Right lung (tissue), 10 donors: ENCODE data around the gene PHLDB3. TPM values are rescaled to one million over a fixed set of nuclear protein-coding genes. Genes with fewer than 3 reads are reported as not detected.
"Not testable (repeated sequence)": the region's sequence is repeated elsewhere in the genome, so short reads cannot be mapped to it uniquely, and the experiment has no call there.

Experiments
- DNase-seq, 2 donors: peaks; one replicate each; pipeline ENCODE4 v3.0.0-alpha.2; 2013
- long read RNA-seq, 8 donors: transcript quantifications; one replicate each; lab custom pipeline, GENCODE V29; 2026
- polyA plus RNA-seq, 5 donors: library from polyadenylated mRNA; unstranded; fragments of 120-200 nt; gene quantifications; one replicate each; pipeline versions ENCODE4 v1.2.1 to v1.2.3, GENCODE V29; 2013; ENCODE audit warnings: inconsistent platforms in 1 of 5, low replicate concordance in 1 of 5; ENCODE audit not compliant: insufficient read length in 5 of 5, insufficient read depth in 1 of 5

The PHLDB3 gene
- 10 to 100 TPM in 3 of 5 donors, 1 to 10 TPM in 2; 7.3 to 13.7 (median 11.5) TPM for polyA plus RNA-seq
- long read RNA-seq, donor 1, result 0 reads
- long read RNA-seq, donor 2, result 0 reads
- long read RNA-seq, donor 3, result 0 reads
- long read RNA-seq, donor 4, result 0 reads
- long read RNA-seq, donor 5, result 0 reads
- long read RNA-seq, donor 6, result 0 reads
- long read RNA-seq, donor 7, result 0 reads
- long read RNA-seq, donor 8, result 0 reads

DNA sequence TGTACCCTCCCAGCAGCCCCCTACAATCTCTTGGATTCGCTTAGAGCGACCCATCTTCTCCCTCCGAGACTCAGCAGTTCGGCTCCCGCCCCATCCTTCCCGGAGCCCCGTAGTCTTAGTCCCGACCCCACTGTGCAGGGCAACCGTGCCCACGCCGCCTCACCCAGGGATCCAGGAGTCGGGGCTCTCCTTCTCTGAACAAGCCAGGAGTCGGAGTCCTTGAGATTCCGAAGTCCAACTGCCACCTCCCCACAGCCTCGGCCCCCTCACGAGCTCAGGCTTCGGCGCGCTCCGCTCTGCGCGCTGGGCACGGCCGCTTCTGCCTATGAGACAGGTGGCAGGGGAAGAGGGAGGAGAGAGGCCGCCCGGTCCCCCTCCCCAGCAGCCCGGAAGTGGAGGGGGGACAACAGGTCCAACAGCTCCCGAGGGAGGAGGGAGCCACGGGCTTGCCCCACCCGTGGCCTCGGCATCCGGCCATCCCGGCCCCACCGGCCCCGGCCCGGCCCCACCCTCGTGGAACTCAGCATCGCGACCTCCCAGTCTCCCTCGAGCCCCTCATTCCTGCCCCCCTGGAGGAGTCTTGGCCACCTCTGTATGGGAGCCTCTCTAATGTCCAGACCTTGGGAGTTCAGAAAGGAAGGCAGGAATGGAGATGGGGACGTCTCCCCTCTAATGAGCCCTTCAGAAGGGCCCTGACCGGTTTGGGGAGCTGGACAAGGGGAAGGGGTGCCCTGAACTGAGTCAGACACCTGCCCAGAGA, at the start of gene PHLDB3:
TSS of gene PHLDB3 (minus strand) at position 321 of the 760 bp plus-strand sequence. CDS start 628 bp downstream, outside the sequence.
- no peak for DNase-seq

DNA sequence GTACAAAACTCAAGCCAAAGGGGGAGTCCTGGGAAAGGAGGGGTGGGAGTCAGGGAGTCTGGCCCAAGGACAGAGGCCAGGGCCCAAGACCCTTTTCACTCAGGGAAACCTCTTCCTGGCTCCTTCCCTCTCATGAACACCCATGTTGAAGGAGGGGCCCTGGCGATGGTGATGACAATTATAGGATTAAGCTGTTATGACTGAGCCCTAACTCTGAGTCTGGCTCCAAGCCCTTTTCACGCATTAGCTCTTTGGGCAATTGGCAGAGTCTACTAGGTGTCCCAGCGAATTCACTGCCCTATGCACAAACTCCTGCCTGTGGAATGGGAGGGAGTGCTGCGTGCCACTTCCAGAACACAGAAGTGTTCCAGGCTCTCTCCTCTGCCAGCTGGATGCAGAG, 49.1 kb upstream of the PHLDB3 start:
- no peak for DNase-seq

DNA sequence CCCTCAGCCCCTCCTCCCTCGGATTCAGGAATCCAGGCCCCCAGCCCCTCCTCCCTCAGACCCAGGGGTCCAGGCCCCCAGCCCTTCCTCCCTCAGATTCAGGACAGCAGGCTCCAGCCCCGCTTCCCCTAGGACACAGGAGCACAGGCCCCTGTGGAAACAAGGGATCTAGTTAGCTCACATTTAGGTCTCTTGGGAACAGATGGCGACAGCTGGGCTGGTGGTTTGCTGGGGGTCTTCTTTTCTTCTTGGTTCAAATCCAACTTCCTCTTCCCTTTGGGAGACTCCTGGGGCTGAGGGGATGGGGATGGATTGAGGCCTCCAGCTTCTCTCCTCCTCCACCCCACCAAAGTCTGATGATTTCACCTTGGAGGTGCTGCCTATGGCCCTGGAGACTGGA, 48.1 kb upstream of the PHLDB3 start:
- no peak for DNase-seq

DNA sequence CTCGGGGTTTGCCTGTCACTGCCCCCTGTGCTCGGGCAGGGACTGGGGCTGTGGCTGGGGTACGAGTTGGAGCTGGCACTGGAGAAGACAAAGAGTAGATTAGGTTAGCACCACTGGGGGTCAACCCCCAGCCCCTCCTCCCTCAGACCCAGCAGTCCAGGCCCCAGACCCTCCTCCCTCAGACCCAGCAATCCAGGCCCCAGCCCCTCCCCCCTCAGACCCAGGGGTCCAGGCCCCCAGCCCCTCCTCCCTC, 47.6 kb upstream of the PHLDB3 start:
- no peak for DNase-seq

DNA sequence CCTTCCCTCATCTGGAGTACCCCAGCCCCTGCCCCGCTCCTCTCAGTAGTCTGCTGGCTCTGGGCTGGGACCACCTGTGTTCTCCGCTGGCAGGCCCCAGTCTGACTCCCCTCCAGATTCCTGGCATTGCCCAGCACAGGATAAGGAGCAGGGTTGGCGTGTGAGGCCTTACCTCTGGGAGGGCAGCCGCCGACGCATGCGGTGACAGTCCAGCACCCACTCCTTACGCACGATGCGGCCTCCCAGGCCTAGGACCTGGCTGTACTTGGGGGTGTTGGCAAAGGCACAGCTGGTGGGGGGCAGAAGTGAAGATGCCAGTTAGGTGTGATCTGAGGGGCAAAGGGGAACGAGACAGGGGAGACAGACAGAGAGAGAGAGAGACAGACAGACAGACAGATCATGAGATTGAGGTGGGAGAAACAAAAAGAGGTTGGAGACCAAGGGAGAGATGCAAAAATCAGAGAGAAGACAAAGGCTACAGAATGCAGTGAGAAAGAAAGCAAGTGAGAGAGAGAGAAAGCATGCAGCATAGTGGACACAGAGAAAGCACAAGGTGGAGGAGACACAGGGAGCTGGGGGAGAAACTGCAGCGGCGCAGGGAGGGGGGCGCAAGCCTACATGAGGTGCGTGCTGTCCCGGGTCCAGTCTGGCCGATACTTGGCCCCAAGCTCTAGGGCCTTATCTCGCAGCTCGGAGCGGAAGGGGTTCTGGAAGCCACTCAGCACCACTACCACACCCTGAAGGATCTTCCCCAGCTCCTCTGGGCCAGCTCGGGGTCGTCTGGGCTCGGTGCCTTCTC, 47.1 kb upstream of the PHLDB3 start:
- DNase-seq, result no peak

DNA sequence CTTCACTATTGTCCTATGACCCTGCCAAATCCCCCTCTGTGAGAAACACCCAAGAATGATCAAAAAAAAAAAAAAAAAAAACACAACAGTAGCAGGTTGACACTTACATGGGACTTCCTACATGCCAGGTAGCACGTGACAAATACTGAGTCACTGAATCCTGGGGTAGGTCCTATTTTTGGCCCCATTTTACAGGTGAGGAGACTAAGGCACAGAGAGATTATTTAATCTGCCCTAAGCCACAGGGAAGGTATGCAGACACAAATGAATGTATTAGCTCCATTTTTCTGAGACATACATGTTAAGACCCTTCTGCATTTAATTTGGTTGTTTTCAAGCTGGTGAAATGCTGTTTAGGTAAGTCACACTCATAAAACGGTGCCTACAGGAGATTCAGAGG, 44.2 kb upstream of the PHLDB3 start:
- DNase-seq, result no peak

DNA sequence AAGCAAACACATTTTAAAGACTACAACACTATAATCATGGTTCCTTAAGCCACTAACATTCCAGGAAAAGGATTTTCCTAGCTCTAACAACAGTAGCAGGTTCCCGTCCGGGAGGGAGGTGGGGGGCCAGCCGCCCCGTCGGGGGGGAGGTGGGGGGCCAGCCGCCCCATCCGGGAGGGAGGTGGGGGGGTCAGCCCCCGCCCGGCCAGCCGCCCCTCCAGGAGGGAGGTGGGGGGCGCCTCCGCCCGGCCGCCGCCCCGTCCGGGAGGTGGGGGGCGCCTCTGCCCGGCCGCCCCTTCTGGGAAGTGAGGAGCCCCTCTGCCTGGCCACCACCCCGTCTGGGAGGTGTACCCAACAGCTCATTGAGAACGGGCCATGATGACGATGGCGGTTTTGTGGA, 43.4 kb upstream of the PHLDB3 start:
- DNase-seq, result not testable (repeated sequence)

DNA sequence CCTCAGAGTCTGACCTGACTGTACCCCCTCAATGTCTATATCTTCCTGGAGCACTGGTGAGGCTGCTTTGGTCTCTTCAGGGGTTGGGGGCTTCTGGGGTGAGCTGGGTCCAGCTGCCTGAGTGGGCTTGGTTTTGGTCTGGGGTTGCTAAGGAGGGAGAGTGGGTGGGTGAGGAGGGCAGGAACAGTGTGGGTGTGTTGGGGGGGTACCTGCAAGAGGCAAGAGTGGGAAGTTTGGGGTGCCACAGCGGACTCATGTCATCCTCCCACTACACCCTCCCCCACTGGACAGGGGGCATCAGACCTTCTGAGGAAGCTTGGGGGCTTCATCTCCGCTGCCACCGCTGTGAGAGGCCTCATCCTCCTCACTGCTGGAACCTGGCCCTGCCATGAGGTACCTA, 42.0 kb upstream of the PHLDB3 start:
- no peak for DNase-seq

DNA sequence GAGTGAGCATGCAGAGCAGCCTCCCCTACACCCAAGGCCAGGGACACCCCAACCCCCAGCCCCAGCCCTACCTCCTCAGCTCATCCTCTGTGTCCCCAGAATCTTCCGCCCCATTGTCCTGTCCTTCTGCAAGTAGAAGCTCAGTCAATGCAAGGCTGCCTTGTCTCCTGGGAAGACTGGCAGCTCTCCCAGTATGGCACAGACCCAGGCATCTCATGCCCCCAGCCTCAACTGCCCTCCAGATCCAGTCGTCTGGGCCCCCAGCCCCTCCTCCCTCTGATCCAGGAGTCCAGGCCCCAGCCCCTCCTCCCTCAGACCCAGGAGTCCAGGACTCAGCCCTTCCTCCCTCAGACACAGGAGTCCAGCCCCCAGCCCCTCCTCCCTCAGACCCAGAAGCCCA, 41.4 kb upstream of the PHLDB3 start:
- DNase-seq, result no peak

DNA sequence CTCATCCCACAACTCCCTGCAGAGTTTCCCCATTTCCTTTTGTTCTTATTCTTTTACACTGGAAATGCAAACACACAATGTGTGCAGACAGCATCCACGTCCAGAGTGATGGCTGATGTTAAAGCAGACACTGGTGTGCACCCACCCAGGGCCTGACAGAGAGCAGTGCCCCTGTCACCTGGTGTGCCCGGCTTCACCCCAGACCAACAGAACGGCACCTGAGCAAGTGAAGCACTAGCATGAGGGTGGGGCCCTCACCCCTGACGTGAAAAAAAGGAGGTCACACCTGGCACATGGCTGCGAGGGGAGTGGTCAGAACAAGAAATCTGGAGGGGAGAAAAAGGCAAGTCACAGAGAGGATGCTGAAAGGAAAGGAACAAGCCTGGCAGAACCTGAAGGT, 40.7 kb upstream of the PHLDB3 start:
- no peak for DNase-seq

DNA sequence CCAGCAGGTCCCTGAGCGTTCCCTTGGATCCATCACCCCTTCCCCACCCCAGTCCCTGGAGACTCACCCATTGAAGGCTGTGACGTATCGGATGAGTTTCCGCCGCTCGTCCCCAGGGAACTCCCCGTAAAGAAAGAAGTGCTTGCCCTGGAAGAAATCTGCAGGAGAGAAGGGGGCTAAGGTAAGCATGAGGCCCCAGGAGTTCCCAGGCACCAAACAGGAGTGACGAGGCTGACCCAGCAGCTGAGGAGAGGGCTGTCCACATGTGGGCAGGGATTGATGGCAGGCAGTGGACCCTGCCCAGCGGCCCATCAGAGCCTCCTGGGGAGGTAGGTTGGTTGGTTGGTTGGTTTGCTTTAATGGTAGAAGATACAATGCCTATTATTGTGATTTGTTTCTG, 39.5 kb upstream of the PHLDB3 start:
- DNase-seq, result no peak

DNA sequence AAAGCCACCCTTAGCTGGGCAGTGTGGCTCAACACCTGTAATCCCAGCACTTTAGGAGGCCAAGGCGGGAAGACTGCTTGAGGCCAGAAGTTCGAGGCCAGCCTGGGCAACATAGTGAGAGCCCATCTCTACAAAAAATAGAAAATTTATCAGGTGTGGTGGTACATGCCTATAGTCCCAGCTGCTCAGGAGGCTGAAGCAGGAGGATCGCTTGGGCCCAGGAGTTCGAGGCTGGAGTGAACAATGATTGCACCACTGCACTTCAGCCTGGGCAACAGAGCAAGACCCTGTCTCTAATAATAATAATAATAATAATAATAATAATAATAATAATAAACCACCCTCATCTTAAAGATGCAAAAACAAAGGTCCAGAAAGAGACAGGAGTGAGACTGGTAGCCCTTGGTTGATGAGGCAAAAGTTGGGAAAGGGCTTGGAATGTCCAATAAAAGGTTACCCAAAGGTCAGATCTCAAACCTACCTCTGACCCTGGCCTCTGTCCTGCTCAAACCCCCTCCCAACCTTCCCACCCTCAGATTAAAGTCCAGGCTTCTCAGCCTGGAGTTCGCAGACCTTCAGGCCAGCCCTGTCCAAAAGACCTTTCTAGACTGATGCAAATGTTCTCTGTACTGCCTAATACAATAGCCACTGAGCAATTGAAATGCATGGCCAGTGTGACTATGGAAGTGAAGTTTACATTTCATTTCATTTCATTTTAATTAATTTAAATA, 37.5 kb upstream of the PHLDB3 start:
- no peak for DNase-seq

DNA sequence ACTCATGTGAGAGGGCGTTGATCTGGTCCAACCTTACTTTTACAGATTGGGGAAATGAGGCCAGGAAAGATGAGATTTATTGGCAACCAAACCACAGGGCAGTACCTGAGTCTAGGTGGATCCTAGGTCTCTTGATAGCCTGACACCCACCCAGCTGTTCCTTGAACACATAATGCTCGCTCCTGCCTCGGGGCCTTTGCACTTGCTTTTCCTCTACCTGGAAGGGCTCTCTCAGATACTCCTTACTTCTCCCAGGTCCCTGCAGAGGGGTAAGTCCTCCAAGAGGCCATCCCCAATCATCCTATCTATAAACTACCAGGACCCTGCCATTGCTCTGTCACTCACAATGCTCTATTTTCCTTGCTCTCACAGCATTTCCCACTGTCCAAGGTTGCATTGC, 35.8 kb upstream of the PHLDB3 start:
- DNase-seq, result no peak

DNA sequence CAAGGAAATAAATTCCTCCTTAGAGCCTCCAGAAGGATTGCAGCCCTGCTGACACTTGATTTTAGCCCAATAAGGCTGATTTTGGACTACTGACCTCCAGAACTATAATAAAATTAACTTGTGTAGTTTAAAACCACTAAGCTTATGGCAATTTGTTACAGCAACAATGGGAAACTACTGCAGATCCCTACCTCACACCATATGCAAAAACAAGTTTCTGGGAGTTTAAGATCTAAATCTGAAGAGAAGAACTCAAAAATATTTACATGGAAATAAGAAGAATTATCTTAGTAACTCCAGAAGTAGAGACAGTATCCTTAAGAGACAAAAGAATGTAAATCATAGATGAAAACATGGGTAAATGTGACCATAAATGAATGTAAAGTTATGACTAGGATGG, 34.4 kb upstream of the PHLDB3 start:
- no peak for DNase-seq

DNA sequence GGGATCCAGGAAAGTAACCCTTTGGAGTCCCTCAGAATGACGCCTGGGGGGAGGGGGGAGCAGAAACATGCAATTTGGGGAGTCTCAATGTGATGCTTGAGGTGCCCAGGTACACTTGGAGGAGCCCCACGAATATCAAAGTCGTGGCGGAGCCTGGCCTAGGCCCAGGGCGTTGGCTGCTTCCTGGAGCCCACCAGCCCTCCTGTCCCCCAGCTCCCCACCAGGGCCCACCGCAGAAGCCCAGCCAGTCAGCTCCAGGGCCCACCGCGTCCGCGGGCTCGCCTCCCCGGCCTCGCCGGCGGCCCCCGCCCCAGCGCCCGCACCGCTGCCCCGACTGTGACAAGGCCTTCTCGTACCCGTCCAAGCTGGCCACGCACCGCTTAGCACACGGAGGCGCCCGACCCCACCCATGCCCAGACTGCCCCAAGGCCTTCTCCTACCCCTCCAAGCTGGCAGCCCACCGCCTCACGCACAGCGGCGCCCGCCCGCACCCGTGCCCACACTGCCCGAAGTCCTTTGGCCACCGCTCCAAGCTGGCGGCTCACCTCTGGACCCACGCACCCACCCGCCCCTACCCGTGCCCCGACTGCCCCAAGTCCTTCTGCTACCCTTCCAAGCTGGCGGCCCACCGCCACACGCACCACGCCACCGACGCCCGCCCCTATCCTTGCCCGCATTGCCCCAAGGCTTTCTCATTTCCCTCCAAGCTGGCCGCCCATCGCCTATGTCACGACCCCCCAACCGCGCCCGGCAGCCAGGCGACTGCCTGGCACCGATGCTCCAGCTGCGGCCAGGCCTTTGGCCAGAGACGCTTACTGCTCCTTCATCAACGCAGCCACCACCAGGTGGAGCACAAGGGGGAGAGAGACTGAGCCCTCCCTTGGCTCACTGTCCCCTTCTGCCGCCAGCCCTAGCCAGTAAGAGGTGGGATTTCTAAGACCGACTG, 30.5 kb upstream of the PHLDB3 start:
- DNase-seq, result peak; percentile 52 to 61

DNA sequence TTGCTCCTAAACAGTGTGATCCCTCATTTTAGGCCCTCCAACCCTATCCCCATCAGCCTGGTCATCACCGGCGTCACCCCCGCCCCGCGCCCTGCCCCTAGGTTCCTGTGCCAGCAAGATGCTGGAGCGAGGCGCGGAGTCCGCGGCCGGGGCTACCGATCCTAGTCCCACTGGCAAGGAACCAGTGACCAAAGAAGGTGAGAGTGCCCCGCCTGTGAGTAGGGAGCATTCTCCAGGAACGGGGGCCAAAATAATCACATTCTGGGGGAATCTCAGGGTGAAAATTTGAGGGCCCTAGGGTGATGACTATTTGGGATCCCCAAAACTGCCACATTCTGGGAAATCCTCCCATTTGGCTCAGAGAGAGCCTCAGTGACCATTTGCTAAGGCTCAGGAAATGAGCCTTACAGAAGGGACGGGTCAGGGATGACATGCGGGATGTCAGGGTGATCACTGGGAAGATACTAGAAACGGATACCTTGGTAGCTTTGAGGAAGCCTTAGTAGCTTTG, 29.8 kb upstream of the PHLDB3 start:
- DNase-seq, result peak in 1 of 2 donors; percentile 14

DNA sequence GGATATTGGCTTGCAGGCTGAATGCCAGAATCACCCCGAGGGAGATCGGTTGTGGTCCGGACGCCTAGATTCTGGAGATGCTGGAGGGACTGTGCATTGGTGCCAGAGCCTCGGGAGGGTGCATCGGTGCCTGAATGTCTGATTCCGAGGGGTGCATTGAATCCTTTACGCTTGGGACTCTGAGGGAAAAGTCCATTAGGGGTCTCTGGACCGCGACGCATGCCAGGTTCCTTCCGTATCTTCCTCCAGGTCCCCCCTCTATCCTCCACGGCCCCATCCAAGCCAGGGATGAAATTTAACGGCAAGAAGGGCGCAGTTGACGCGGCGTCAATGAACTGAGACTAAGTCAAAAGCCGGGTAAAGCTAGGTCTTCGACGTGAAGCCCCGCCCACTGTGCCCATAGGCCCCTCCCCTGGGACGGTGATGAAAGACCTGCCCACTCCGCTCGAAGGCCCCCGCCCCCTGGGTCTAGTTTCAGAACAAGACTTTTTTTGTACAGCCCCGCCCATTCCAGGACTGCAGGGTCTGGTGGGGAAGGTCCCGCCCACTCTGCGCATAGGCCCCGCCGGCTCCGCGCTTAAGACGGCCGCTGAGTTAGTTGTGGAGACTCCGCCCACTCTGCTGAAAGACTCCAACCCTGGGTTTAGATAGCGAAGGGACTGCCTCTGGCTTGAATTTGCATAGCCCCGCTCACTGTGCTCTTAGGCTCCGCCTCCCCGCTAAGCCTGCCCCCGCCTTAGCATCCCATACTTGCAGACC, 29.2 kb upstream of the PHLDB3 start:
- DNase-seq, result peak; percentile 98

DNA sequence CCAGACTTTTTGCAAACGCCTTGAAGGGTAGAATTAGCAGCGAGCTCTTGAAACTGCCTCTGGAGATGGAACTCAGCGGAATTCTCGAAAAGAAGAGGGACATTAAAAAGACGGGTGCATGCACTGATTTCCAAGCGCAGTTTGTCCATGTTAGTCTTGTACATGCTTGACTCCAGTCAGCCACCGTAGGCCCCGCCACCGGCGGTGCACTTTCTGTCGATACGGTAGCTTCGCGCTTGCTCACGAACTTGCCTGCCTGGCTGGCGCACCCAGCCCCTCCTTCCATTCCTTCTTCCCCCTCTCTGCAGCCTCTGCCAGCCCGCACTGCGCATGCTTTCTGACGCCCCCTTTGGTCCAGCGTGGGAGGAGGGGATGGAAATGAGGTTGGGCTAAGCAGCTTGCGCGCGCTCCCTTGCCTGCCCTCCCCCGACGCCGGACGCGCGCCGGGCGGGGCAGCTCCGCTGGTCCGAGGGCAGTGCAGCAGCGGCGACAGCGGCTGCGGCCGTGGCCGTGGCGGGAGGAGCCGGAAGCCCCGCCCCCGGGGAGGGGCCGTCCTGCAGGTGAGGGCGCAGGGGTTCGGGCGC, 28.5 kb upstream of the PHLDB3 start, which contains the start of gene ZNF575:
TSS of gene ZNF575 (plus strand) at position 227 of the 584 bp plus-strand sequence. CDS start 1,235 bp downstream, outside the sequence.
- peak; percentile 95 to 96 for DNase-seq

DNA sequence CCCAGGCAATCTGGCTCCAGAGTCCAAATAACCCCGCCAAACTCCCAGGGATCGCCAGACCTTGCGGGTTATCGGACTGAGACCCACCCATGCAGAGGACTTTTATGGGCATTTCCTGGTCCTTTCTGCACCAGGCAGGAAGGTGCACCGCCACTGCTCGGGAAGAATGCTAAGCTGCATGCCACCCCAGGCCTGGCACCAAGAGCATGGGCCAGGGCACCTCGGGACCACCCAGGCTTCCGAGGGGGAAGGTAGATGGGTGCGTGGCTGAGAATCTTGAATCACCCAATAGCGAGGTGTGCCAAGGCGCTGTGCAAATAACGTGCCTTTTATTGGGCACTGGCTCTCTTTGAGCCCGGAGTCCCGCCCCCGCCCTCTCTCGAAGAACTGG, 28.0 kb upstream of the PHLDB3 start:
- DNase-seq, result no peak
